Measurements from ENCODE around the gene MAPK4.

DNA sequence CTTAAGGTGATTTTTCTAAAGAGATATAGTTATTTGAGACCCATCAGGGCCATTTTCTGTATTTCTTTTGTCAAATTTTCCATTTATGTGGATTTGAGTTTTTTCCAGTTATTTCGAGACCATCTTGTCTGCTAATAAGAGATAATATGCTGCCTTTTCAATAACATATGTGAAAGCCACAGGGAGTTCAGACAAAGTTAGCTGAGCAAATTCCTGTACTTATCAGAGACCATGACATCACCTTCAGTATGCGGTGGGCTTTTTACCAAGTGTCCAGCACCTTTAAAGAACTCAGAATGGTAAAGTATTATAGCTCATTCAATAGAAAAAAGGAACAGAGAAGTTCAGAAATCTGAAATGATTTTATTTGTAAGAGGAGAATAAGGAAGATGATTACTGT is 11.7 kb downstream of the MAPK4 start:
- TF ChIP-seq SUZ12 (IDR thresholded peaks at IDR 0.05; ENCODE audit: extremely low read depth, insufficient read depth, insufficient read length) (no peak), ZNF274 (IDR thresholded peaks at IDR 0.05; ENCODE audit: low read depth, low read length) (no peak), YY1 (IDR thresholded peaks at IDR 0.05; ENCODE audit: insufficient read depth, insufficient read length) (no peak)

Data from NT2/D1 (cell line).